Measurements from ENCODE around the gene ARID5B.

- TF ChIP-seq CTCF (IDR thresholded peaks at IDR 0.05) (no peak), EZH2phosphoT487 (IDR thresholded peaks at IDR 0.05; ENCODE audit: borderline replicate concordance, low read depth) (no peak), USF1 (IDR thresholded peaks at IDR 0.05; ENCODE audit: borderline replicate concordance, low read depth) (no peak), EP300 (IDR thresholded peaks at IDR 0.05; ENCODE audit: borderline replicate concordance in 1 of 2, low read depth in 1 of 2, low read length in 1 of 2) (peak in 1 of 2 experiments; percentile 3; a peak in 1 of 4 replicates), CHD2 (IDR thresholded peaks at IDR 0.05; ENCODE audit: low read length, partially characterized antibody) (no peak), REST (IDR thresholded peaks at IDR 0.05; ENCODE audit: low read depth, low read length) (no peak), POLR2AphosphoS5 (IDR thresholded peaks at IDR 0.05; ENCODE audit: low read depth, low read length) (no peak)
These were observed 181.4 kb downstream of the ARID5B start for GRCh38 chr10:62082729-62083411.
